ENCODE data around the gene PHGDH.
A peak's percentile ranks its signal among the peaks of the same experiment; 100 is the strongest.

The PHGDH gene

DNA sequence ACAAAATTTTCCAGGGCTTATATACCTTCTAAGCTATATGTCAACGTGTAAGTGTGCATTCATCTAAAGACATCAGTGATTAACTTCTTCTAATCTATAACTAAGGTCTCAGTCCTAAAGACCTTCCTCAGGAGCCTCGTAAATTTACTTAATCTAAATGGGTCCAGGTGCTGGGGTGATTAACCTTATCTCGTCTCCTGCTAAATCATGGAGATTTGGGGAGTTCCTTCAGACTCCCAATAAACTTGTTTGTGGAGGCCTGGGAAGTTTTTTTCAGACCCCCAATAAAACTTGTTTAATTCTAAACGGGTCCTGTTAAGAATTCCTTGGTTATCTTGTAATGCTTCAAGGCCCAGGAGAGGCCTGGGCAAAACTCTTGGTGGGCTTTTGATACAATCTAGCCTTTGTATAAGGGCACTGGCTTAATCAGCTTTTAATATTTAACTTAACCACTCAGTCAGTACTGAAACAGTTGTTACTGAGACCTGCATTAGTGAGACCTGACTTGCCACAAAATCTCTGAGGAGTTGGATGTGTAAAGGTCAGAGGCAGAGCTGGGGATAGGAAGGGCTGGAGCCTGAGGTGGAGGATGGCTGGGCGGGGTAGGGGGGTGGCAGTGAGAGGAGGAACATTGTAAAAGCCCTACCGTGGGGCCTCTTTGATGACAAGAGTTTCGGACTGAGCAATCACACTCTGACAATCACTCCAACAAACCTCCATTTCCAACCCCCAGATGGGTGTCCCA, 63.2 kb downstream of the PHGDH start:
- Histone ChIP-seq H3K4me2 (ENCODE audit: low read length) (no peak overlapping the region), H3K36me3 (ENCODE audit: control insufficient read depth, insufficient read depth, low read length) (no peaks in the 10 kb centered on the region), H3K79me2 (ENCODE audit: control insufficient read depth, insufficient read depth, low read length) (no peaks in the 10 kb centered on the region), H4K8ac (ENCODE audit: low read depth, low read length) (no peak overlapping the region), H3K27me3 (ENCODE audit: insufficient read depth, low read length, poor library complexity) (no peaks in the 10 kb centered on the region), H2BK5ac (ENCODE audit: low read length) (no peak overlapping the region), H3K56ac (ENCODE audit: low read length) (no peak overlapping the region), H3K23ac (ENCODE audit: low read length) (no peak overlapping the region), H2BK120ac (ENCODE audit: low read depth, low read length) (no peak overlapping the region), H3K4me3 (ENCODE audit: low read length) (no peak overlapping the region), H3K18ac (ENCODE audit: low read length) (no peak overlapping the region), H3K4me1 (ENCODE audit: control insufficient read depth, low read depth, low read length) (peaks cover 10% of the 10 kb centered on the region), H2AK5ac (ENCODE audit: low read length) (no peak overlapping the region), H3K4ac (ENCODE audit: low read depth, low read length) (no peak overlapping the region), H3K79me1 (ENCODE audit: low read length) (no peaks in the 10 kb centered on the region), H4K5ac (ENCODE audit: low read length) (no peak overlapping the region), H2BK15ac (replicated peaks; ENCODE audit: low read depth) (no peak overlapping the region), H3K27ac (ENCODE audit: low read depth, low read length) (no peak overlapping the region), H3K9ac (ENCODE audit: low read length) (no peak overlapping the region)
- no CpG with 5 or more reads among the region's 7 CpGs for WGBS (ENCODE audit: extremely low coverage, insufficient coverage, low lambda C conversion rate)
- no peak for DNase-seq

DNA sequence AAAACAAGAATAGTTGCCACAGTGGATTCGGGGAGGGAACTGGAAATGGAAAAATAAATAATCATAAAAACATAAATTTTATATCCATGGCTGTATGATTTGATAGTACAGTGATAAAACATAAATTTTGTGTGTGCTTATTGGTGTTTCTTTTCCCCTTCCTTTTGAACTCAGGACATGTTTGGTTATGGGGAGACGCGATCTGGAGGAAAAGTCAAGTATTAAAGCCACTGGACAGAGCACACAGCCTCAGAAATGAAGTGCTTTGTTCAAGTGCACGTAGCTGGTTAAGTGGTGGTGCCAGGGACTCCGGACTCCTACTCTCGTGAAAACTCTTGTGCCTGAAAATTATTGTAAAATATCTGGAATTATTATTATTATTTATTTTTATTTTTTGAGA, 66.6 kb downstream of the PHGDH start:
- no peak overlapping the region for H3K4me3 ChIP-seq (ENCODE audit: low read length)
- H2AK5ac ChIP-seq (ENCODE audit: low read length): no peak overlapping the region
- H2BK5ac ChIP-seq (ENCODE audit: low read length): no peak overlapping the region
- no peaks in the 10 kb centered on the region for H3K79me1 ChIP-seq (ENCODE audit: low read length)
- no peaks in the 10 kb centered on the region for H3K27me3 ChIP-seq (ENCODE audit: insufficient read depth, low read length, poor library complexity)
- no peaks in the 10 kb centered on the region for H3K36me3 ChIP-seq (ENCODE audit: control insufficient read depth, insufficient read depth, low read length)
- H3K4ac ChIP-seq (ENCODE audit: low read depth, low read length): no peak overlapping the region
- H4K5ac ChIP-seq (ENCODE audit: low read length): no peak overlapping the region
- no peak overlapping the region for H2BK120ac ChIP-seq (ENCODE audit: low read depth, low read length)
- peaks cover 7% of the 10 kb centered on the region for H3K4me1 ChIP-seq (ENCODE audit: control insufficient read depth, low read depth, low read length)
- no peak overlapping the region for H2BK15ac ChIP-seq (replicated peaks; ENCODE audit: low read depth)
- no peak overlapping the region for H3K18ac ChIP-seq (ENCODE audit: low read length)
- H3K23ac ChIP-seq (ENCODE audit: low read length): no peak overlapping the region
- no CpG with 5 or more reads among the region's 6 CpGs for WGBS (ENCODE audit: extremely low coverage, insufficient coverage, low lambda C conversion rate)
- no peaks in the 10 kb centered on the region for H3K79me2 ChIP-seq (ENCODE audit: control insufficient read depth, insufficient read depth, low read length)
- H4K8ac ChIP-seq (ENCODE audit: low read depth, low read length): no peak overlapping the region
- no peak overlapping the region for H3K4me2 ChIP-seq (ENCODE audit: low read length)
- H3K9ac ChIP-seq (ENCODE audit: low read length): no peak overlapping the region
- no peak overlapping the region for H3K27ac ChIP-seq (ENCODE audit: low read depth, low read length)
- no peak overlapping the region for H3K56ac ChIP-seq (ENCODE audit: low read length)
- no peak for DNase-seq

DNA sequence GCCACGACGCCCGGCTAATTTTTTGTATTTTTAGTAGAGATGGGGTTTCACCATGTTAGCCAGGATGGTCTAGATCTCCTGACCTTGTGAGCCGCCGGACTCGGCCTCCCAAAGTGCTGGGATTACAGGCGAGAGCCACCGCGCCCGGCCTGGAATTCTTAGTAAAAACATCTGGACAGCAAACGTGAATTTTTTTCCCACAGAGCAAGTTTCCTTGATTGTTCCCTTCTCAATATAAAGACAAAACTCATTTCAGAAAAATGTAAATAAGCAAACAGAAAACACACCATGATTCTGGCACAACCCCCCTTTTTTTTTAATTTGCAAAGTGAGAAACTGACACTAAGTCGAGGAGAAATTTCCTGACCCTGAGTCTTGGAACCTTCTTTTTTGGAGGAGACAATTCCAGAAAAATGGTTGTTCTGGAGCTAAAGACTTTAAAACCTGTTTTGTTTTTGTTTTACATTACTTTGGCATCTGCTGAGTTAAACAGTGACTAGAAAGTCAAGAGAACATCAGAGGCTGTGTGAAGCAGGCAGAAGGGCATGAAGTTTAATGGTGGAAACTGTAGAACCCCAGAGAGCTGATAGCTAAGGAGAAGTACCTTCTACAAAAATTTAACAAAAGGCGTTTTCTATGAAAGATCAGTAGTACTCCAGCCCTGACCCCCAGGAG, 67.3 kb downstream of the PHGDH start:
- Histone ChIP-seq H3K27ac (ENCODE audit: low read depth, low read length) (no peak overlapping the region), H3K9ac (ENCODE audit: low read length) (no peak overlapping the region), H3K4me3 (ENCODE audit: low read length) (no peak overlapping the region), H3K27me3 (ENCODE audit: insufficient read depth, low read length, poor library complexity) (no peaks in the 10 kb centered on the region), H3K4ac (ENCODE audit: low read depth, low read length) (no peak overlapping the region), H2AK5ac (ENCODE audit: low read length) (no peak overlapping the region), H3K23ac (ENCODE audit: low read length) (no peak overlapping the region), H3K18ac (ENCODE audit: low read length) (no peak overlapping the region), H3K79me2 (ENCODE audit: control insufficient read depth, insufficient read depth, low read length) (no peaks in the 10 kb centered on the region), H2BK120ac (ENCODE audit: low read depth, low read length) (no peak overlapping the region), H3K4me2 (ENCODE audit: low read length) (no peak overlapping the region), H2BK5ac (ENCODE audit: low read length) (no peak overlapping the region), H3K56ac (ENCODE audit: low read length) (no peak overlapping the region), H3K36me3 (ENCODE audit: control insufficient read depth, insufficient read depth, low read length) (no peaks in the 10 kb centered on the region), H2BK15ac (replicated peaks; ENCODE audit: low read depth) (no peak overlapping the region), H3K4me1 (ENCODE audit: control insufficient read depth, low read depth, low read length) (peaks cover under 1% of the 10 kb centered on the region), H4K8ac (ENCODE audit: low read depth, low read length) (no peak overlapping the region), H3K79me1 (ENCODE audit: low read length) (no peaks in the 10 kb centered on the region), H4K5ac (ENCODE audit: low read length) (no peak overlapping the region)
- WGBS (ENCODE audit: extremely low coverage, insufficient coverage, low lambda C conversion rate): no CpG with 5 or more reads among the region's 13 CpGs
- DNase-seq: no peak

DNA sequence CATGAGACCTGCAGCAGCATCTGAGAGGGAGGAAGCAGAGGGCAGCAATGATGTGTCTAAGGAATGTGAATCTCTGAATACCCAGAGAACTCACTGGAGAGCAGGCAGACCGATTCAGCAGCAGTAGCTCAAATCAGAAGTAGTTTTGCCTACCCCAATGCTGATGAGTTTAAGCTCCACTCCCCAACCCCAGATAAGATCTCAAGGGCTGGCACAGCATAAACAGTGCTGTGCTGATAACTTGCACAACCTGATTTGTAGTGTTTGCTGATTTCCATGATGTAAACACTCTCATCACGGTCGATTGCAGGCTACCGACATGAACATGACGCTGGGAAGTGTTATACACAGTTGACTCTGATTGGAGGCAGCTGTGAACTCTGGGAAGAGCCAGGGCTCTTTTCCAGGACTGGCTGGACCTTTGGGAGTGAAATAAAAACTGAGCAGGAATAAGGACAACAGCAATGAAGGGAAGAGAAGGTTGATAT, 68.2 kb downstream of the PHGDH start:
- Histone ChIP-seq H3K56ac (ENCODE audit: low read length) (no peak overlapping the region), H3K9ac (ENCODE audit: low read length) (no peak overlapping the region), H4K8ac (ENCODE audit: low read depth, low read length) (no peak overlapping the region), H3K79me2 (ENCODE audit: control insufficient read depth, insufficient read depth, low read length) (no peaks in the 10 kb centered on the region), H2AK5ac (ENCODE audit: low read length) (no peak overlapping the region), H3K79me1 (ENCODE audit: low read length) (no peaks in the 10 kb centered on the region), H2BK15ac (replicated peaks; ENCODE audit: low read depth) (no peak overlapping the region), H3K4ac (ENCODE audit: low read depth, low read length) (no peak overlapping the region), H3K18ac (ENCODE audit: low read length) (no peak overlapping the region), H3K4me3 (ENCODE audit: low read length) (no peak overlapping the region), H2BK5ac (ENCODE audit: low read length) (no peak overlapping the region), H3K4me1 (ENCODE audit: control insufficient read depth, low read depth, low read length) (no peaks in the 10 kb centered on the region), H3K27me3 (ENCODE audit: insufficient read depth, low read length, poor library complexity) (no peaks in the 10 kb centered on the region), H3K27ac (ENCODE audit: low read depth, low read length) (no peak overlapping the region), H3K4me2 (ENCODE audit: low read length) (no peak overlapping the region), H4K5ac (ENCODE audit: low read length) (no peak overlapping the region), H3K23ac (ENCODE audit: low read length) (no peak overlapping the region), H3K36me3 (ENCODE audit: control insufficient read depth, insufficient read depth, low read length) (no peaks in the 10 kb centered on the region), H2BK120ac (ENCODE audit: low read depth, low read length) (no peak overlapping the region)
- peak; percentile 19 for DNase-seq
- no CpG with 5 or more reads among the region's 5 CpGs for WGBS (ENCODE audit: extremely low coverage, insufficient coverage, low lambda C conversion rate)

DNA sequence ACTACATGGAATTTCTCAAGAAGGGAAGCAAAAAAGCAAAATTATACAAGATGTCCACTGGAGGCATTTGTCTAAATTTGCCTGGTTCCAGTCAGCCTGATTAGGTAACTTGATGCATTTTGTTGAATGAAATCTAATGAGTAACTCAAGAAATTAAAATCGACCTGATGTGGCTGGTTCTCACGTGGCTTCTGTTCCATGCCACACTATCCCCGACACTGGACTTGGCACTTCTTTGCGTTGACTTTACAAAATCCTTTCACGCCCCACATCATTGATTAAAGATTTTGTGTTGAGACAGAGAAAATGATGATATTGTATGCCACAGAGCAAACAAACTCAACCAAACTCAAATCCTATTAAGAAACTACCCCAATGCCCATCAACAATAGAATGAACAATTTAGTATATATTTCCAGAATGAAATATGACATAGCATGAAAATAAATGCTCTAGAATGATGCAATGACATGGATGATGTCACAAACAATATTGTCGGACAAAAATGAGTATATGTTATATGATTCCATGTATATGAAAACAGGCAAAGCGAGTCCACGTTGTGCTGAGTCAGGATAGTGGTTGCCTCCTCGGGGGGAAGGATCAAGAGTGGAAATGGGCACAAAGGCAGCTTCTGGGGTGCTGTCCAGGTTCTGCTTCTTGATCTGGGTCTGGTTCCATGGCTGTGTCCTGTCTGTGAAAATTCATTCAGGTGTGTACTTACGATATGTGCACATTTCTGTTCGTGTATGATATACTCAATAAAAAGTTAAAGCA, 69.9 kb downstream of the PHGDH start:
- H2BK120ac ChIP-seq (ENCODE audit: low read depth, low read length): no peak overlapping the region

More for the DNA sequence above, 69.9 kb downstream of the PHGDH start:
- no peak overlapping the region for H2BK5ac ChIP-seq (ENCODE audit: low read length)
- no peak overlapping the region for H2BK15ac ChIP-seq (replicated peaks; ENCODE audit: low read depth)
- H3K4me1 ChIP-seq (ENCODE audit: control insufficient read depth, low read depth, low read length): no peaks in the 10 kb centered on the region
- no peak overlapping the region for H3K9ac ChIP-seq (ENCODE audit: low read length)
- WGBS (ENCODE audit: extremely low coverage, insufficient coverage, low lambda C conversion rate): no CpG with 5 or more reads among the region's 11 CpGs
- no peaks in the 10 kb centered on the region for H3K79me2 ChIP-seq (ENCODE audit: control insufficient read depth, insufficient read depth, low read length)
- no peak overlapping the region for H4K8ac ChIP-seq (ENCODE audit: low read depth, low read length)
- H3K79me1 ChIP-seq (ENCODE audit: low read length): no peaks in the 10 kb centered on the region
- H4K5ac ChIP-seq (ENCODE audit: low read length): no peak overlapping the region
- no peaks in the 10 kb centered on the region for H3K27me3 ChIP-seq (ENCODE audit: insufficient read depth, low read length, poor library complexity)
- no peak overlapping the region for H3K18ac ChIP-seq (ENCODE audit: low read length)
- H3K27ac ChIP-seq (ENCODE audit: low read depth, low read length): no peak overlapping the region
- DNase-seq: no peak
- H3K56ac ChIP-seq (ENCODE audit: low read length): no peak overlapping the region
- H3K4me3 ChIP-seq (ENCODE audit: low read length): no peak overlapping the region
- no peak overlapping the region for H3K4ac ChIP-seq (ENCODE audit: low read depth, low read length)
- no peak overlapping the region for H3K4me2 ChIP-seq (ENCODE audit: low read length)
- H3K23ac ChIP-seq (ENCODE audit: low read length): no peak overlapping the region
- H2AK5ac ChIP-seq (ENCODE audit: low read length): no peak overlapping the region
- no peaks in the 10 kb centered on the region for H3K36me3 ChIP-seq (ENCODE audit: control insufficient read depth, insufficient read depth, low read length)
